Measurements from ENCODE around the gene USHBP1.
A peak's percentile ranks its signal among the peaks of the same experiment; 100 is the strongest.

USHBP1 gene

DNA sequence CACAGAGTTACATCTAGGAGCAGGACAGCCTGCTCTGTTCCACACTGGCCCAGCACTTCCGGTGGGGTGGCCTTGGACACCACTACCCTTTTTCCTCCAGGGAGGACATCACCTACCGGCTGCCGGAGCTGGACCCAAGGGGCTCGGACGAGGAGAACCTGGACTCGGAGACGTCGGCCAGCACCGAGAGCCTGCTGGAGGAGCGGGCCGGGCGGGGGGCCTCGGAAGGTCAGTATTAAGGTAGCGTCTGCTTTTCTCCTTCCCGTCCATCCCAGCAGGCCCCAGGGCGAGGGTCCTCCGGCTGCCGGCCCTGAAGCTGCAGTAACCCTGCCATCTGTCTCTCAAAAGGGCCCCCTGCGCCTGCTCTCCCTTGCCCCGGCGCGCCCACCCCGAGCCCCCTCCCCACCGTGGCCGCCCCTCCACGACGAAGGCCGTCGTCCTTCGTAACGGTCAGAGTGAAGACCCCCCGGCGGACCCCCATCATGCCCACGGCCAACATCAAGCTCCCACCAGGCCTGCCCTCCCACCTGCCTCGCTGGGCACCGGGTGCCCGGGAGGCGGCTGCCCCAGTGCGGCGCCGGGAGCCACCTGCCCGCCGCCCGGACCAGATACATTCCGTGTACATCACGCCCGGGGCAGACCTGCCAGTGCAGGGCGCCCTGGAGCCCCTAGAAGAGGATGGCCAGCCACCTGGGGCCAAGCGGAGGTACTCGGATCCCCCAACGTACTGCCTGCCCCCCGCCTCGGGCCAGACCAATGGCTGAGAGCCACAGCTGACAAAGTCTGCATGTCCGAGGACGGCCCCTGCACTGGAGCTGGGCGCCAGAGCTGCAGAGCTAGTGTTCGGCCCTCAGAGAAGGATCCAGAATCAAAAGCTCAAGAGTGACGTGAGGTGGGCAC, 52.7 kb downstream of the USHBP1 start:
- DNase-seq = no peak

DNA sequence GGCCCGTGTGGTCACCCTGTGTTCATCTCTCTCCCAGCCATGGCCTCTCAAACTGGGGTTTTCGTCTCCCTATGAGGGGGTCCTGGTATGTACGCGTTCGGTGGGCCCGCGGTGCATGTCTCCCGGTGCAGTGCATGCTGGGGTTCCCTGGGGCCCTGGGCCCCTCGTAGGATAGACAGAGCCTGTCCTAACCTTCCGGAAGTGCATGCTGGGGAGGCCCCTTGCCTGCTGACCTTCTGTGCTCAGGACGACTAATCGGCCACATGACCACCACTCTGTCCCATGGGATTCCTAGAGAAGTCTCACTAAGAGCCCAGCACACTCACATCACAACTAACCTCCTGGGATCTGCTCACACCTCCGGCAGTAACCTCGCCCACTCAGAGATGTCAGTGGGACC, 54.2 kb downstream of the USHBP1 start:
- DNase-seq = no peak

DNA sequence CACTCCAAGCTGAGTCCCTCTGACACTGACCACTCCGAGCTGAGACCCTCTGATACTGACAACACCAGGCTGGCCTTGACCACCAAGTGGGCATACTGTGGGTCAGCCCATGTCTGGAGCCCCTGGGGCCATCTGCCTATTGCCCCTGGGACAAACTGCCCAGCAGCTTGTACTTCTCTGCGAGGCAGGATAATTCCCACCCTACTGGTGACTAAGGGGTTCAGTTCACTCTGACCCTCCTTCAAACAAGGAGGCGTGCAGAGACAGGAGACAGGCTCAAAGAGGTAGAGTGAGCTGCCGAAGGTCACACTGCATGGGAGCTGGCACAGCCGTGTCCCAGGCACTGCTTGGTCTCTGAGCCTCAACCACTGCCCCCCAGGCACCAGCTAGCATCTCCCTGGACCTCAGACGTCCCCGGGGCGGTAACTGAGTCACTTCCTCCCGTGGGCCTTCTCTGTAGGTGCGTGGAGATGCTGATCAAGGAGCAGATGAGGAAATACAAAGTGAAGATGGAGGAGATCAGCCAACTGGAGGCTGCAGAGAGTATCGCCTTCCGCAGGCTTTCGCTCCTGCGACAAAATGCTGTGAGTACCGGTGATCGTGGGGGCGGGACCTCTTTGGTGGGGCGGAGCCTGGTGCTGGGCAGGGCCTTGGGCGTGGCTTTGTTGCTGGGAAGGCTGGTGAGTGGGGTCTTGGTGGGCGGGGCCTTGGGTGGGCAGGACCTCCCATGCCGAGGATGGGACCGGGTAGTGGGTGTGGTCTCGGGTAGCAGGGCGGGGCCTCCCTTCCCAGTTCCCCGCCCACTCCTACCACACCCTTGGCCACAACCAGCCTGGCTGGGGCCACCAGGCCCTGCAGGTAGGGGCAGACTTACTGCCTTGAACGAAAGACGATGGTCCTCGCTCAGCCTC, 55.2 kb downstream of the USHBP1 start:
- DNase-seq = peak; percentile 32 to 56 (median 44)

DNA sequence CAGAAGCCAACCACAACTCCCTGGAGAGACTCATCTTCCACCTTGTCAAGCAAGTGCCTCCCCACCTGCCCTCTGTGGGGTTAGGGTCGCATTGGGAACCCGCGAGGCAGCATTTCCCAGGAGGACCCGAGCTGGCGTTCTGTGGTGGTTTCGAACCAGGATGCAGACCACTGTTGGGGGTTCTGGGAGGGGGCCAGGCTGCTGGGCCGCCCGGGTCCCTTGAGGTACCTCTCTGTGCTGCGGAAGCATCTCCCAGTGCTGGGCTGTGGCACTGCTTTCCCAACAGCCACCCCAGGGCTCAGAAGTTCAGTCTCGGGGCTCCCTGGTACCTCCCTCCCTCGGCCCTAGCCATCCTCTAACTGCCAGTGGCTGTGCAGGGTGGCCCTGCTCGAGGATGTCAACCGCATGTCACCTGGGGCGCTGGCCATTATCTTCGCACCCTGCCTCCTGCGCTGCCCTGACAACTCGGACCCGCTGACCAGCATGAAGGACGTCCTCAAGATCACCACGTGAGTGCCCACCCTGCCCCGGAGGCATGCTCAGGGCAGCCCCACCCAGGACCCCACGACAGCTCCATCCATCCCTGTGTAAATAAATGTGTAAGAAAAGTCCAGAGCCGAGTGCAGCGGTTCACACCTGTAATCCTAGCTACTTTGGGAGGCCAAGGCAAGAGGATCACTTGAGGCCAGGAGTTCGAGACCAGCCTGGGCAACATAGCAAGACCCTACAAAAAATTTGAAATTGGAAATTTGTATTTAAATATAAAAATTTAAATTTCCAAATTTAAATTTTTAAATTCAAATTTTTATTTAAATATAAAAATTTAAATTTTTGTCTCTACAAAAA, 57.6 kb downstream of the USHBP1 start:
- DNase-seq = no peak

DNA sequence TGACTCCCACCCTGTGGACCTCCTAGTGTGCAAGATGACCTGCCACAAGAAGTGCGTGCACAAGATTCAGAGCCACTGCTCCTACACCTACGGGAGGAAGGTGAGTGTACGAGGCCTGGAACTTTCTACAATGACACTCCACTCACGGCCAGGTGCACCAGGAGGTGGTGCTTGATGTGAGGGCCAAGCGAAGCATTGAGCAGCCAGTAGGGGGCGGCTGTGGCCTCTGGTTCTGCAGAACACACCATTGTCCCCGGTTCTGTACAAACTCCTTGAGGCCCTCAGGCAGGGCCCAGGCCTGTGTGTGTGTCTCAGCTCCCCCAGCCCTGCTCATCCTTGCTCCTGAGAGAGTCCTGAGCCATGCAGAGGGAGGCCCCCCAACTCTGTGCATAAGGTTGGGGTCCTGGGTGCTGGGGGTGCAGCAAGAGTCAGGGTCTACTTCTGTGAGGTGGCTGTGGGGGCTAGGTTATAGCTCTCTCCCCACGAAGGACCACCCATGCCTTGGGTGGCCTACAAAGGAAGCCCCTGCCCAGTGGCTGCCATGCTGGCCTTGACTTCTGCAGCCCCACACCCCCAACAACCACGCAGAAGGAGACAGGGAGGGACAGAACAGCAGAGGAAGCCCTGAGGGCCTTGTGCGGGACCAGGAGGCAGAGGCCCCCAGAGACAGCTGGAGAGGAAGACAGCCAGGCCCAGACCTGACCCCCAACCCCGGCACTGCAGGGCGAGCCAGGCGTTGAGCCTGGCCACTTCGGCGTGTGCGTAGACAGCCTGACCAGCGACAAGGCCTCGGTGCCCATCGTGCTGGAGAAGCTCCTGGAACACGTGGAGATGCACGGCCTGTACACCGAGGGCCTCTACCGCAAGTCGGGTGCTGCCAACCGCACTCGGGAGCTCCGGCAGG, 59.1 kb downstream of the USHBP1 start:
- DNase-seq = peak; percentile 25 to 65 (median 52)

DNA sequence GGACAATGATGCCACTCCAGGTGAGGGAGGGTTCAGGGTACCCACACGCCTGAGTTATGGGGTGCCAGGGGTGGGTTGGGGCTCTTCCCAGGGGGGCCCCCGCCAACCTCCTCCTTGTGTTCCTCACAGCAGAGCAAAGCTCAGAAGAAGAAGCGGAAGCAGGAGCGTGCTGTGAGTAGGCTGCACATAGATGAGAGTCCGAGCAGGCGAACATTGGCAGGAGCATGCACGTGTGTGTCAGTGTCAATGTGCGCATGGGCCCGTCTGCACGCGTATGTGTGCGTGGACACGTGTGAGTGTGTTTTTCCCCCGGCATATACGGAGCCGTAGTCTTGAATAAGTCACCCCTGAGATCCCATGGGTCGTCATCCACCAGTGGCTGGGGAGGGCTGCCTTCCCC, 61.8 kb downstream of the USHBP1 start:
- no peak for DNase-seq

DNA sequence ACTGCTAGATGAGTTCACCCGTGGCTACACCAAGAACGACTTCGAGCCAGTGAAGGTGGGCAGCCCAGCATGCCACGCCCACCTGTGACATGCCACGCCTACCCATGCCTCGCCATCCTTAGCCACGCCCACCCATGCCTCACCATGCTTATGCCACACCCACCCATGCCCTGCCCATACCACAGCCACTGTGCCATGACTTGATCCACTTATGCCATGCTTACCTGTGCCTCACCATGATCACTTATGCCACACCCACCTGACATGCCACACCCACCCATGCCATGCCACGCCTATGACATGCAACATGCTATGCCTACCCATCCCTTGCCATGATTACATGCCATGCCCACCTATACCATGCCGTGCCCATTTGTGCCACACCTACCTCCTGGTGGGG, 62.3 kb downstream of the USHBP1 start:
- peak in 2 of 3 donors; percentile 34 to 47 for DNase-seq

DNA sequence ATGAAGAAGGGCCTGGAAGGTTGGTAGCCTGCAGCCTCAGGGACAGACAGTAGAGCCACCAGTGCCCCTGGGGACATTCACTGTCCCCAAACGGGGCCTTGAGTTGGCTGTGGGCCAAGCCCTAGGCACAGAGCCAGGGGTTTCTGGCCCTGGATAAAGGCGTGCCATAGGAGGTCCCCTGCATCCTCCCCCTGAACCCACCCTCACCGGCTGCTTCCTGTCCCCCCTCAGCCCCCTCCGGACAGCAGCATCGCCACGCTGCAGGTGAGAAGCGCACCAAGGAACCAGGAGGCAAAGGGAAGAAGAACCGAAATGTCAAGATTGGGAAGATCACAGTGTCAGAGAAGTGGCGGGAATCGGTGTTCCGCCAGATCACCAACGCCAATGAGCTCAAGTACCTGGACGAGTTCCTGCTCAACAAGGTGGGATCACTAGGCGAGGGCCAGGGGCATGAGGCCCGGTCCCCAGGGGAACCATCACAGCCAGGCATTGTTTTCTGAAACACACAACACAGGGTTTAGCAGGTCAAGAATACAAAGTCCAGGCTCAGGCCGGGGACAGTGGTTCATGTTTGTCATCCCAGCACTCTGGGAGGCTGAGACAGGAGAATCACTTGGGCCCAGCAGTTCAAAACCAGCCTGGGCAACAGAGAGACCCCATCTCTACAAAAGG, 64.0 kb downstream of the USHBP1 start:
- no peak for DNase-seq

Measured in suppressor macrophage treated with lipopolysaccharide for 1 hour (primary cell).